CD14-positive monocyte (primary cell): ENCODE measurements around the gene SMS. TPM values are rescaled to one million over a fixed set of nuclear protein-coding genes. Genes with fewer than 3 reads are reported as not detected.
A peak's percentile ranks its signal among the peaks of the same experiment; 100 is the strongest.

ENCODE experiments used
- DNase-seq, 3 donors: peaks; one replicate each; pipeline ENCODE4 v3.0.0-alpha.2; 2011 to 2022
- H2AFZ ChIP-seq: 2 replicates; pipeline ENCODE4 v1.6.0; 2012; ENCODE audit warnings: mild to moderate bottlenecking, low read depth, low read length, inconsistent platforms; ENCODE audit not compliant: insufficient read depth, poor library complexity, severe bottlenecking
- H3K27ac ChIP-seq, 2 donors: 1 replicate in 1 of 2; 2 replicates in 1 of 2; pipeline ENCODE4 v1.5.1; 2012 to 2013; ENCODE audit warnings: low read length in 2 of 2, control low read depth in 1 of 2, inconsistent platforms in 1 of 2, low read depth in 1 of 2, mild to moderate bottlenecking in 1 of 2
- H3K27me3 ChIP-seq, 2 donors: one replicate each; pipeline versions ENCODE4 v1.6.0 to v1.6.1; 2011 to 2013; ENCODE audit warnings: low read length in 2 of 2; ENCODE audit not compliant: control insufficient read depth in 2 of 2, insufficient read depth in 2 of 2
- H3K36me3 ChIP-seq, 2 donors: replicated peaks in 1 of 2; 1 replicate in 1 of 2; 2 replicates in 1 of 2; pipeline versions ENCODE4 v1.5.1 to v1.6.1; 2012 to 2013; ENCODE audit warnings: low read length in 2 of 2, control low read depth in 1 of 2, inconsistent platforms in 1 of 2, mild to moderate bottlenecking in 1 of 2; ENCODE audit not compliant: insufficient read depth in 2 of 2, control insufficient read depth in 1 of 2
- H3K4me1 ChIP-seq, 2 donors: 1 replicate in 1 of 2; 2 replicates in 1 of 2; pipeline versions ENCODE4 v1.5.1 to v1.6.1; 2012 to 2013; ENCODE audit warnings: low read length in 2 of 2, control low read depth in 1 of 2, inconsistent platforms in 1 of 2, mild to moderate bottlenecking in 1 of 2, moderate library complexity in 1 of 2; ENCODE audit not compliant: insufficient read depth in 2 of 2, control insufficient read depth in 1 of 2
- H3K4me2 ChIP-seq: replicated peaks from 2 replicates; pipeline ENCODE3; 2012; ENCODE audit warnings: low read length, moderate library complexity, mild to moderate bottlenecking; ENCODE audit not compliant: poor library complexity, severe bottlenecking; ENCODE audit errors: extremely low read depth
- H3K4me3 ChIP-seq, 3 experiments: fragments of 200-600 bp in 1 of 3; sonication (generic) in 1 of 3; replicated peaks in 1 of 3; 1 replicate in 2 of 3; 2 replicates in 1 of 3; pipeline ENCODE4 v1.5.1; 2011 to 2013; ENCODE audit warnings: low read length in 3 of 3, mild to moderate bottlenecking in 3 of 3, control low read depth in 2 of 3, low read depth in 2 of 3, inconsistent platforms in 1 of 3, moderate library complexity in 1 of 3
- H3K79me2 ChIP-seq: 2 replicates; pipeline ENCODE4 v1.6.0; 2012; ENCODE audit warnings: mild to moderate bottlenecking, control low read depth, inconsistent platforms, low read length, moderate library complexity; ENCODE audit not compliant: insufficient read depth
- H3K9ac ChIP-seq: 2 replicates; pipeline ENCODE4 v1.6.0; 2017; ENCODE audit warnings: low read length, mild to moderate bottlenecking; ENCODE audit not compliant: insufficient read depth, poor library complexity, severe bottlenecking
- H3K9me3 ChIP-seq, 2 donors: replicated peaks in 1 of 2; 1 replicate in 1 of 2; 2 replicates in 1 of 2; pipeline versions ENCODE4 v1.5.1 to v1.6.1; 2012 to 2013; ENCODE audit warnings: low read length in 2 of 2, control low read depth in 1 of 2; ENCODE audit not compliant: control insufficient read depth in 1 of 2, insufficient read depth in 1 of 2
- H4K20me1 ChIP-seq: 2 replicates; pipeline ENCODE4 v1.6.0; 2012; ENCODE audit warnings: mild to moderate bottlenecking, low read length, control low read depth, moderate library complexity; ENCODE audit not compliant: insufficient read depth
- H3K27ac Mint-ChIP-seq, 7 donors: one replicate each; pipeline ENCODE4 v1.8.0; 2020; ENCODE audit warnings: mild to moderate bottlenecking in 7 of 7, mixed read lengths in 7 of 7, moderate library complexity in 6 of 7, inconsistent platforms in 2 of 7
- H3K27me3 Mint-ChIP-seq, 3 donors: one replicate each; pipeline ENCODE4 v1.8.0; 2021 to 2022; ENCODE audit warnings: low read depth in 3 of 3, mild to moderate bottlenecking in 3 of 3, mixed read lengths in 3 of 3, moderate library complexity in 3 of 3, inconsistent platforms in 1 of 3
- H3K36me3 Mint-ChIP-seq, 2 donors: one replicate each; pipeline ENCODE4 v1.8.0; 2020; ENCODE audit warnings: mixed read lengths in 2 of 2, inconsistent platforms in 1 of 2, mild to moderate bottlenecking in 1 of 2
- H3K4me1 Mint-ChIP-seq: one replicate; pipeline ENCODE4 v1.8.0; 2020; ENCODE audit warnings: mild to moderate bottlenecking, mixed read lengths
- H3K4me3 Mint-ChIP-seq, 2 donors: one replicate each; pipeline ENCODE4 v1.8.0; 2020; ENCODE audit warnings: mild to moderate bottlenecking in 2 of 2, mixed read lengths in 2 of 2, moderate library complexity in 1 of 2
- H3K9me3 Mint-ChIP-seq, 7 donors: one replicate each; pipeline ENCODE4 v1.8.0; 2020 to 2022; ENCODE audit warnings: mixed read lengths in 7 of 7, mild to moderate bottlenecking in 6 of 7, moderate library complexity in 6 of 7, inconsistent platforms in 2 of 7
- CTCF ChIP-seq: fragments of 200-600 bp; IDR thresholded peaks from one replicate; pipeline ENCODE4 v1.8.0; 2022; ENCODE audit warnings: antibody characterized with exemption, mild to moderate bottlenecking
- WGBS: methylation state at CpG from one replicate; pipeline ENCODE4 v1.1.5; 2013; ENCODE audit warnings: missing lambda C conversion rate; ENCODE audit not compliant: insufficient coverage; 5-methylcytosine and 5-hydroxymethylcytosine counted together
- intact Hi-C, 2 donors: fragments of 100-400 bp; cut with micrococcal nuclease; formaldehyde crosslinking; loops; one replicate each; pipeline versions ENCODE4 v1.15.0 to v1.15.1; 2023
- polyA plus RNA-seq, 3 donors: library from polyadenylated mRNA; depleted of rRNA in 1 of 3; unstranded in 2 of 3; stranded (reverse) in 1 of 3; fragments of 300-500 nt in 2 of 3; fragments of >200 nt in 1 of 3; fragmentation: Illumina TruSeq in 2 of 3; gene quantifications; 1 replicate in 2 of 3; 2 replicates in 1 of 3; pipeline ENCODE4 v1.2.3, GENCODE V29; 2012 to 2021

SMS gene
- polyA plus RNA-seq, 3 donors = 24.9 to 75.4 (median 70.8) TPM

- no CpG with 5 or more reads among the region's 5 CpGs for WGBS
- H3K27me3 Mint-ChIP-seq = peaks cover 0 to 4% (median 0%) of the 10 kb centered on the region in 3 donors
- peaks cover 0 to 4% of the 10 kb centered on the region in 2 donors for H3K4me1 ChIP-seq
- no peaks in the 10 kb centered on the region for H3K27me3 ChIP-seq
- H3K4me1 Mint-ChIP-seq = peaks cover 14% of the 10 kb centered on the region
- no peak overlapping the region for H3K27ac Mint-ChIP-seq
- TF ChIP-seq CTCF = no peak
- H3K9me3 ChIP-seq = no peaks in the 10 kb centered on the region
- H3K4me3 Mint-ChIP-seq = no peak overlapping the region
- no peak overlapping the region for H2AFZ ChIP-seq
- peaks cover 36 to 48% of the 10 kb centered on the region in 2 donors for H3K36me3 Mint-ChIP-seq
- H3K27ac ChIP-seq = no peak overlapping the region
- intact Hi-C loops = no loop called here
- no peak overlapping the region for H3K4me3 ChIP-seq
- H3K9ac ChIP-seq = no peak overlapping the region
- H3K36me3 ChIP-seq = peaks cover 38 to 46% of the 10 kb centered on the region in 2 donors
- H3K79me2 ChIP-seq = no peaks in the 10 kb centered on the region
- peaks cover 5% of the 10 kb centered on the region for H4K20me1 ChIP-seq
- H3K9me3 Mint-ChIP-seq = peaks cover 0 to 2% (median 0%) of the 10 kb centered on the region in 7 donors
- no peak for DNase-seq
- H3K4me2 ChIP-seq = no peak overlapping the region
Measured at GRCh38 chrX:21972046-21972445, 31.5 kb downstream of the SMS start.

- Histone ChIP-seq H3K79me2 (no peaks in the 10 kb centered on the region), H4K20me1 (no peaks in the 10 kb centered on the region)
- H3K27me3 Mint-ChIP-seq = peaks cover 0 to 4% (median 0%) of the 10 kb centered on the region in 3 donors
Measured at GRCh38 chrX:21972721-21973120, 32.2 kb downstream of the SMS start.

More at GRCh38 chrX:21972721-21973120, 32.2 kb downstream of the SMS start:
- Histone ChIP-seq H3K9ac (no peak overlapping the region), H2AFZ (no peak overlapping the region), H3K4me3 (no peak overlapping the region), H3K27me3 (no peaks in the 10 kb centered on the region), H3K4me2 (no peak overlapping the region), H3K36me3 (peaks cover 33 to 46% of the 10 kb centered on the region in 2 donors), H3K4me1 (peaks cover 0 to 4% of the 10 kb centered on the region in 2 donors), H3K27ac (peak overlapping the region in 1 of 2 donors; percentile 52), H3K9me3 (no peaks in the 10 kb centered on the region)
- H3K4me1 Mint-ChIP-seq = peaks cover 14% of the 10 kb centered on the region
- DNase-seq = no peak
- peaks cover 0 to 2% (median 0%) of the 10 kb centered on the region in 7 donors for H3K9me3 Mint-ChIP-seq
- H3K36me3 Mint-ChIP-seq = peaks cover 37 to 49% of the 10 kb centered on the region in 2 donors
- no peak for TF ChIP-seq CTCF
- intact Hi-C loops = no loop called here
- no peak overlapping the region for H3K27ac Mint-ChIP-seq
- H3K4me3 Mint-ChIP-seq = no peak overlapping the region
- WGBS = no CpG with 5 or more reads among the region's 7 CpGs
